Hepatocyte (in vitro differentiated cells): ENCODE measurements around the gene GCH1. TPM values are rescaled to one million over a fixed set of nuclear protein-coding genes. Genes with fewer than 3 reads are reported as not detected.

ENCODE experiments used
- DNase-seq: peaks from one replicate; pipeline ENCODE4 v3.0.0-alpha.2; 2016; ENCODE audit warnings: low spot score
- H2AFZ ChIP-seq: fragments of 200-600 bp; sonication (generic); 2 replicates; pipeline ENCODE4 v1.6.0; 2016; ENCODE audit warnings: antibody characterized with exemption, mild to moderate bottlenecking
- H3K27ac ChIP-seq: fragments of 200-600 bp; sonication (generic); 2 replicates; pipeline ENCODE4 v1.5.1; 2016; ENCODE audit warnings: mild to moderate bottlenecking
- H3K27me3 ChIP-seq: fragments of 200-600 bp; sonication (generic); 2 replicates; pipeline ENCODE4 v1.6.1; 2016
- H3K36me3 ChIP-seq: fragments of 200-600 bp; sonication (generic); replicated peaks from 2 replicates; pipeline ENCODE4 v1.5.1; 2016; ENCODE audit warnings: low read depth; ENCODE audit not compliant: insufficient read depth
- H3K4me1 ChIP-seq: fragments of 200-600 bp; sonication (generic); 2 replicates; pipeline ENCODE4 v1.5.1; 2016; ENCODE audit warnings: mild to moderate bottlenecking, moderate library complexity; ENCODE audit not compliant: insufficient read depth
- H3K4me2 ChIP-seq: fragments of 200-600 bp; sonication (generic); 2 replicates; pipeline ENCODE4 v1.6.0; 2016
- H3K4me3 ChIP-seq: fragments of 200-600 bp; sonication (generic); 2 replicates; pipeline ENCODE4 v1.5.1; 2016; ENCODE audit warnings: mild to moderate bottlenecking
- H3K79me2 ChIP-seq: fragments of 200-600 bp; sonication (generic); 2 replicates; pipeline ENCODE4 v1.6.0; 2017; ENCODE audit warnings: mild to moderate bottlenecking
- H3K9me2 ChIP-seq: fragments of 200-600 bp; sonication (generic); replicated peaks from 2 replicates; pipeline ENCODE4 v1.6.0; 2017; ENCODE audit warnings: mild to moderate bottlenecking; ENCODE audit not compliant: insufficient read depth
- H3K9me3 ChIP-seq: fragments of 200-600 bp; sonication (generic); 2 replicates; pipeline ENCODE4 v1.5.1; 2016; ENCODE audit warnings: low read depth, mild to moderate bottlenecking
- H4K20me1 ChIP-seq: fragments of 200-600 bp; sonication (generic); 2 replicates; pipeline ENCODE4 v1.6.0; 2016; ENCODE audit warnings: mild to moderate bottlenecking; ENCODE audit not compliant: insufficient read depth, poor library complexity, severe bottlenecking
- CTCF ChIP-seq: fragments of 200-600 bp; sonication (generic); IDR thresholded peaks from 2 replicates; pipeline ENCODE4 v1.5.1; 2016; ENCODE audit warnings: antibody characterized with exemption, mild to moderate bottlenecking; ENCODE audit not compliant: poor library complexity
- EZH2 ChIP-seq: fragments of 200-600 bp; sonication (generic); IDR thresholded peaks from 2 replicates; pipeline ENCODE4 v1.6.1; 2016; ENCODE audit warnings: antibody characterized with exemption, mild to moderate bottlenecking, borderline replicate concordance
- EZH2phosphoT487 ChIP-seq: fragments of 200-600 bp; sonication (generic); IDR thresholded peaks from one replicate; pipeline ENCODE4 v1.6.1; 2018; ENCODE audit warnings: antibody characterized with exemption, mild to moderate bottlenecking, low read depth, moderate library complexity; ENCODE audit not compliant: unreplicated experiment, severe bottlenecking
- WGBS: methylation state at CpG from one replicate; pipeline ENCODE4 v1.1.6; 2016; ENCODE audit warnings: low lambda C conversion rate; ENCODE audit errors: missing lambda C conversion rate; 5-methylcytosine and 5-hydroxymethylcytosine counted together
- polyA plus RNA-seq: library from polyadenylated mRNA; unstranded; fragments of >200 nt; fragmentation: Nextera tagmentation; extraction: Ambion mirVana; gene quantifications from 2 replicates; pipeline ENCODE4 v1.2.1, GENCODE V29; 2016
- total RNA-seq: library from RNA; depleted of rRNA; stranded (reverse); fragments of >200 nt; gene quantifications from 2 replicates; pipeline ENCODE4 v1.2.3, GENCODE V29; 2014

GCH1 gene
- total and polyA plus RNA-seq, 2 experiments from 2014 or later = 19.3 to 29.9 TPM

GRCh38 chr14:54889919-54890318, 12.7 kb downstream of the GCH1 start:
- 94% methylated on average over 8 of the region's 8 CpGs for WGBS
- Histone ChIP-seq H2AFZ (no peak overlapping the region), H4K20me1 (no peaks in the 10 kb centered on the region), H3K36me3 (no peaks in the 10 kb centered on the region), H3K9me2 (no peaks in the 10 kb centered on the region), H3K4me2 (no peak overlapping the region), H3K27me3 (no peaks in the 10 kb centered on the region), H3K4me3 (no peak overlapping the region), H3K4me1 (no peaks in the 10 kb centered on the region), H3K79me2 (peaks cover 47% of the 10 kb centered on the region), H3K9me3 (no peaks in the 10 kb centered on the region), H3K27ac (no peak overlapping the region)
- TF ChIP-seq EZH2 (no peak), CTCF (no peak), EZH2phosphoT487 (no peak)
- no peak for DNase-seq

- H3K36me3 ChIP-seq = no peaks in the 10 kb centered on the region
- no peaks in the 10 kb centered on the region for H4K20me1 ChIP-seq
- no peak overlapping the region for H3K4me2 ChIP-seq
- TF ChIP-seq EZH2phosphoT487 (no peak), CTCF (no peak), EZH2 (no peak)
- H3K27me3 ChIP-seq = no peaks in the 10 kb centered on the region
- H3K9me2 ChIP-seq = no peaks in the 10 kb centered on the region
- peaks cover 27% of the 10 kb centered on the region for H3K79me2 ChIP-seq
- H3K9me3 ChIP-seq = no peaks in the 10 kb centered on the region
- WGBS = 68% methylated on average over 6 of the region's 6 CpGs
- DNase-seq = no peak
- H3K4me1 ChIP-seq = no peaks in the 10 kb centered on the region
- H3K4me3 ChIP-seq = no peak overlapping the region
- no peak overlapping the region for H3K27ac ChIP-seq
- no peak overlapping the region for H2AFZ ChIP-seq
Measured at GRCh38 chr14:54882521-54882920, 20.1 kb downstream of the GCH1 start.

GRCh38 chr14:54881761-54882401, 20.7 kb downstream of the GCH1 start:
- peak overlapping the region; percentile 48 for H3K4me2 ChIP-seq
- H2AFZ ChIP-seq = no peak overlapping the region
- WGBS = 64% methylated on average over 5 of the region's 5 CpGs

GRCh38 chr14:54881235-54881760, 21.3 kb downstream of the GCH1 start:
- Histone ChIP-seq H3K4me3 (no peak overlapping the region), H3K27me3 (no peaks in the 10 kb centered on the region), H2AFZ (no peak overlapping the region), H3K36me3 (no peaks in the 10 kb centered on the region), H3K4me2 (peak overlapping the region; percentile 48), H3K27ac (peak overlapping the region; percentile 33), H3K9me3 (no peaks in the 10 kb centered on the region), H3K9me2 (no peaks in the 10 kb centered on the region), H3K79me2 (peaks cover 16% of the 10 kb centered on the region), H4K20me1 (no peaks in the 10 kb centered on the region), H3K4me1 (no peaks in the 10 kb centered on the region)
- no peak for DNase-seq
- no peak for TF ChIP-seq EZH2
- TF ChIP-seq EZH2phosphoT487 = no peak
- TF ChIP-seq CTCF = no peak
- 81% methylated on average over 6 of the region's 6 CpGs for WGBS

More at GRCh38 chr14:54881761-54882401, 20.7 kb downstream of the GCH1 start:
- H3K27ac ChIP-seq = peak overlapping the region; percentile 33
- H3K36me3 ChIP-seq = no peaks in the 10 kb centered on the region
- no peaks in the 10 kb centered on the region for H4K20me1 ChIP-seq
- H3K9me2 ChIP-seq = no peaks in the 10 kb centered on the region
- no peaks in the 10 kb centered on the region for H3K4me1 ChIP-seq
- H3K79me2 ChIP-seq = peaks cover 21% of the 10 kb centered on the region
- no peaks in the 10 kb centered on the region for H3K27me3 ChIP-seq
- no peak for TF ChIP-seq EZH2
- no peaks in the 10 kb centered on the region for H3K9me3 ChIP-seq
- H3K4me3 ChIP-seq = no peak overlapping the region
- no peak for DNase-seq
